IPS-18c (cell line): ENCODE data around the gene HMBS.
"Not testable (repeated sequence)": the region's sequence is repeated elsewhere in the genome, so short reads cannot be mapped to it uniquely, and the experiment has no call there.

Experiments used
- H3K4me3 ChIP-seq: 2 replicates; pipeline ENCODE4 v1.7.0; 2013; ENCODE audit warnings: low read depth, mild to moderate bottlenecking, low read length, moderate library complexity; ENCODE audit not compliant: insufficient read depth
- H3K9me3 ChIP-seq: one replicate; pipeline ENCODE4 v1.6.1; 2013; ENCODE audit warnings: mild to moderate bottlenecking, low read length, moderate library complexity; ENCODE audit not compliant: control insufficient read depth, insufficient read depth

Gene HMBS

DNA sequence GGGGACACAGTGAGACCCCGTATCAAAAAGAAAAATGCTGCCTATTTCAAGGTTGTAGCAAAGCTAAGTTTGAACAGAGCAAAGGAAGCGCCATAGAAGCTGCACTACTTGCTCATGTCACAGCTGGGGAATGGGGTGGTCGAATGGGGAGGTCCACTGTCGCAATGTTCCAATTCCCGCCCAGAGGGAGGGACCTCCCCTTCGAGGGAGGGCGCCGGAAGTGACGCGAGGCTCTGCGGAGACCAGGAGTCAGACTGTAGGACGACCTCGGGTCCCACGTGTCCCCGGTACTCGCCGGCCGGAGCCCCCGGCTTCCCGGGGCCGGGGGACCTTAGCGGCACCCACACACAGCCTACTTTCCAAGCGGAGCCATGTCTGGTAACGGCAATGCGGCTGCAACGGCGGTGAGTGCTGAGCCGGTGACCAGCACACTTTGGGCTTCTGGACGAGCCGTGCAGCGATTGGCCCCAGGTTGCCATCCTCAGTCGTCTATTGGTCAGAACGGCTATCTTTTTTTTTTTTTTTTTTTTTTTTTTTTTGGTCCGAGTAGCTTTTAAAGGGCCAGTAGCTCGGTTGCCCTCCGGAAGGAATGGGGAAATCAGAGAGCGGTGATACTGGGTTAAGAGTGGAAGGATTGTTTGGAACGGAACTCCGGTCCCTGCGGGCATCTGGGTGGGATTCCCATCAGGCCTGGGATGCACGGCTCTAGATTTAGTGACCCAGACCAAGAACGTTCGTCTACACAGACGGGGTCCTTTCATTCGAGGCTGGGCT lies at the start of gene HMBS:
Gene HMBS (plus strand): TSS at position 219 of the 774 bp plus-strand sequence. CDS start 153 bp downstream, at position 372.
- peak within 1 kb of the TSS; percentile 96 for H3K4me3 ChIP-seq
- no peaks in the 10 kb centered on the region for H3K9me3 ChIP-seq

DNA sequence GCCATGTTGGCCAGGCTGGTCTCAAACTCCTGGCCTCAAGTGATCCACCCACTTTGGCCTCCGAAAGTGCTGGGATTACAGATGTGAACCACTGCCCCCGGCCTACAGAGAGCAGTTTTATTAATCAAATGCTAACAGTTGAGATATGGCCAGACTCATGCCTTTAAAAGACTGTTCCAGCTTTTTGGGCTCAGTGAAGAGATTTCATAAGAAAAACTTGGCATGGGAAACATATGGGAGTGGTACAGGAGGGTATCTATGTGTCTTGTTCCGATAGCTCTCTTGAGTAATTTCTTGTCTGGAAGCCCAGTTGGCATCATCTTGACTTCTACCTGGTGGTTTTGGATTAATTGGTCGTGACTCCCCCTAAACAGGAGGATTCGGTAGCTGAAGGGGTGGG lies 45.8 kb upstream of the HMBS start:
- H3K4me3 ChIP-seq: no peak overlapping the region
- H3K9me3 ChIP-seq: peaks cover 2% of the 10 kb centered on the region

DNA sequence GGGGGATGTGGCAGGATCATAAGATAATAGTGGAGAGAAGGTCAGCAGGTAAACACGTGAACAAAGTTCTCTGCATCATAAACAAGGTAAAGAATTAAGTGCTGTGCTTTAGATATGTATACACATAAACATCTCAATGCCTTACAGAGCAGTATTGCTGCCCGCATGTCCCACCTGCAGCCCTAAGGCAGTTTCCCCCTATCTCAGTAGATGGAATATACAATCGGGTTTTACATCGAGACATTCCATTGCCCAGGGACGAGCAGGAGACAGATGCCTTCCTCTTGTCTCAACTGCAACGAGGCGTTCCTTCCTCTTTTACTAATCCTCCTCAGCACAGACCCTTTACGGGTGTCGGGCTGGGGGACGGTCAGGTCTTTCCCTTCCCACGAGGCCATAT lies 45.2 kb upstream of the HMBS start:
- not testable (repeated sequence) for H3K9me3 ChIP-seq, H3K4me3 ChIP-seq

DNA sequence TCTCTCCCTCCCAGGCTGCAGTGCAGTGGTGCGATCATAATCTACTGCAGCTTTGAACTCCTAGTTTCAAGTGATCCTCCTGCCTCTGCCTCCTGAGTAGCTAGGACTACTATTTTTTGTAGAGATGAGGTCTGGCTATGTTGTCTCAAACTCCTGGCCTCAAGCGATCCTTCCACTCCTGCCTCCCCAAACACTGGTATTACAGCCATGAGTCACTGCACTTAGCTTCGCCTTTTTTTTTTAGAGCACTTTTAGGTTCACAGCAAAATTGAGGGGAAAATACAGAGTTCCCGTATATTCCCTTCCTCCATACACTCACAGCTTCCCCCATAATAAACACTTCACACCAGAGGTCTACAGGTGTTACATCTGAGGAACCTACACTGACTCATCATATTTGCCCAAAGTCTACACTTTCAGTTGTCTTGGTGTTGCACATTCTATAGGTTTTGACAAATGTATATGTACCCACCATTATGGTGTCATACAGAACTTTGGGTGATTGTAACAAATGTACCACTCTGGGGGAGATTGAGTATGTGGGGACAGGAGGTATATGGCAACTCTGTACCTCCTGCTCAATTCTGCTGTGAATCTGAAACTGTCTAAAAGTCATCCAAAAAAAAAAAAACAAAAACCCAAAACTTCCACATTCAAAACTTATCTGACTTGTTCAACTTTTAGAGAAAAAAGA lies 42.7 kb upstream of the HMBS start:
- H3K9me3 ChIP-seq: peaks cover 2% of the 10 kb centered on the region
- H3K4me3 ChIP-seq: no peak overlapping the region

DNA sequence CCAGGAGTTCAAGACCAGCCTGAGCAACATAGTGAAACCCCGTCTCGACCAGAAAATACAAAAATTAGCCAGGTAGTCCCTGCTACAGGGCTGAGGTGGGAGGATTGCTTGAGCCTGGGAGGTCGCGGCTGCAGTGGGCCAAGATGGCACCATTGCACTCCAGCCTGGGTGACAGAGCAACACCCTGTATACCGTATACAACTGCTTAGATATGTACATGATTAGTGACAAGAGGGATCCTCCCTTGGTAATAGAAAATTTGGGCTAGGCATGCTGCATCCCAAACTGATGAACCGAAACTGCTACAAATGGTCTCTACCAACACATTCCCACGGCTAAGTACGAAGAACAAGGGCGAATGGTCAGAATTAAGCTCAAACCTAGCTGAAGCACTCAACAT lies 41.8 kb upstream of the HMBS start:
- H3K9me3 ChIP-seq: peaks cover 2% of the 10 kb centered on the region
- H3K4me3 ChIP-seq: no peak overlapping the region

DNA sequence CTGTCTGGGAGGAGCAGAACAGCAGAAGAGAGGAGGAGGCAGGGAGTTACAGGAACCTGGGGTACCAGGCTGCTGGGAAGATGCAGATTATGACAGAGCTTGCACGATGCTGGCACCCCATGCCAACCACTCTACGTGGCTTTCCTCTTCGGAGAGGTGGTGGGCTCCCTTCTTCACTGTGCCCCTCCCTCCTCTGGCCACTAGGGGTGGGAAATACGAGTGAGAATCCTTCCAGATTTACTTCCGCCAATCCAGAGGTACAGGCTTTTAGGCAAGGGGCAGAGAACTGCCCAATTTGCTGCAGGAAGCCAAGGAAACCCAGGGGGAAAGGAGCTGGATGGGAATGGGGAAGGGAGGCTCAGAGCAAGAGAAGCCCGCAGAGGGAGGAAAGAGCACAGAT lies 40.0 kb upstream of the HMBS start:
- Histone ChIP-seq H3K4me3 (no peak overlapping the region), H3K9me3 (peaks cover 4% of the 10 kb centered on the region)

DNA sequence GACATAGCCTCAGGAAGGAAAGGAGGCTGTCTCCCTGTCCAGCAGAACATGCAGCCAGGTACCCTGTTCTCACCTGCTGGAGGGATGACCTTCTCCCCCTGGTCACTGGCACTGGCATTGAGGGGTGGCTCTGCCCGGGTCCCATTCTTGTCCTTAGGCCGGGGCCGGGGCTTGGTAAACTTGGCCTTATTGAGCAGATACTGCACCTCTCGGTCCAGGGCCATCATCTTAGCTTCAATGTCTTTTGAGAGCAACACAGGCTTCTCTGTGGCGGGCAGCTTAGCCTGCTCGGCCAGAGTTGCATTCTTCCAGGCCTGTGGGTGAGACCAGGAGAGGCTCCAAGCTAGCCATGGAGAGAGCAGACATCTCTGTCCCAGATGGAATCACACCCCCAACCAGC lies 38.2 kb upstream of the HMBS start:
- Histone ChIP-seq H3K9me3 (peaks cover 4% of the 10 kb centered on the region), H3K4me3 (no peak overlapping the region)

DNA sequence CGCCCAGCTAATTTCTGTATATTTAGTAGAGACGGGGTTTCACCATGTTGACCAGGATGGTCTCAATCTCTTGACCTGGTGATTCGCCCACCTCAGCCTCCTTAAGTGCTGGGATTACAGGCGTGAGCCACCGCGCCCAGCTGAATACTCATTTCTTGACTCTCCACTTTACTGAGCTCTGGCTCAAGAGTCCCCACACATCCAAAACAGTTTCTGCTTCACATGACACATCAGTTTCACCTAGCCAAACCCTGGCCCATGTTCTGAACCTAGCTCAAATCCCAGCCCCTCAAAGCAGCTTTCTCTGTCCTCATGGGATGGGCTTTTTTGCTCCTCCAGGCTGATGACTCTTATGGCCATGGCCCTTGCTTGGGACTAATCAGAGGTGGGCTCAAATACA lies 37.5 kb upstream of the HMBS start:
- H3K4me3 ChIP-seq: no peak overlapping the region
- peaks cover 4% of the 10 kb centered on the region for H3K9me3 ChIP-seq

DNA sequence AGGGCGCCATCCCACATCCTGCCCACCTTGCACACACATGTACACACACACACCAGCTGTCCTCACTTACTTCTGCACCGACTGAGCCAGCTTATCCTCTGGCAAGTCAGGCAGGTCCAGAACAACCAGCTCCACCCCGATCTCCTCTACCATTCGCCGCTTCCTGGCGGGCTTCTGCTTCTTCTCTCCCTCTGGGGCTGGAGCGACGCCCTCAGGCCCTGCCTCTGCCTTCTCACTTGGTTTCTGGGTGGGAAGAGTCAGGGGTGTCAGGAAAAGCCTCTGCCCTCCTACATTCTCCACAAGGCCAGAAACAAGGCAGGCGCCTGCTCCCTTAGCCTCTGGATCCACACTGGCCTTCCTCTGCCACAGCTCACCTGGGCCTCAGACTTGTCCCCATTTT lies 36.0 kb upstream of the HMBS start:
- peaks cover 6% of the 10 kb centered on the region for H3K9me3 ChIP-seq
- H3K4me3 ChIP-seq: no peak overlapping the region

DNA sequence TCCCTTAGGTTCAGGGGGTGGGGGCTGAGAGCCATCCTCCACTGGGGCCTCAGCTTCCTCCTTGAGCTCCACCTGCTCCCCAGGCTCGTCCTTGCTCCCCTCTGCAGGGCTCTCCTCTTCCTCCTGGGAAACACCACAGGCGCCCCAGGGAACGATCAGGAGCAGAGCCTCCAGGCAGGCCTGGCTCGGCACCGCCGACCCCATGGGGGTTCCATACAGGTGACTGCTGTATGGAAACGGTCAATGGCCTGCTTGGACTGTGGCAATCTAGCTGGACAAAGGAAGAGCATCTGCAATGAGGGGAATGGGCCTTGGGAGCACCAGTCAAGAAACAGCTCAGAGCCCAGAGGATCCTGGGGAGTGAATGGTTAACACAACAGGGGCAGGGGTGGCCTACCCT lies 35.6 kb upstream of the HMBS start:
- Histone ChIP-seq H3K9me3 (peaks cover 4% of the 10 kb centered on the region), H3K4me3 (no peak overlapping the region)

DNA sequence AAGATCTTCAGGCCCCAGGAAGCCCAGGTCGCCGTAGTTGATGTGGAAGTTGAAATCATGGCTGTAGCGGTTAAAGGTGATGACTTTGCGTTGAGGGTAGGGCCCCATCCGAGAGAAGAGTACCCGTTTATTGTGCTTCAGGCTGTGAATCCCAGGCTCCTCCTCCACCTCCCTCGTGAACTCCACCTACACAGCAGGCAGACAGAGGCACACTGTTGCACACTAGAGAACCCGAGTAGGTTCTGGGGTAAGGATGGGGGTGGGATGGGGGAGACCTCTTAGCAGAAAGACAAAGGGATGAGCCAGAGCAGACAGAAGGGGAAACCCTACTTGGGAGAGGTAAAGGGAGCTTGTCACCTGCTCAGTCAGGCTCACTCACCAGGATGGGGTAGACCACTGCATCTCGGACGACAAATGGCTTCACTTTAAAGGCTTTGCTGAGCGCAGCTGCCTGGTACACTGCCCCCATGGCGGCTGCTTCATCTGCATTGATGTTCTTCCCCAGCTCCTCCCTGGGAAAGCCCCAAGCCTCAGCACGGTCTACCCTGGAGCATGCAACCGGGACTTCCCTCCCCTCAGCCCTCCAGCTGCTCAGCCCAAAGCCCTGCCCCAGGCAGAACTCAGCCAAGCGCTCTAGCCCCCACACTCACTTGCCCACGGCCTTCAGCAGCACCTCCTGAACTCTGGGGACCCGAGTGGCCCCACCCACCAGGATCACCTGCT lies 33.1 kb upstream of the HMBS start:
- Histone ChIP-seq H3K9me3 (peaks cover 4% of the 10 kb centered on the region), H3K4me3 (no peak overlapping the region)

DNA sequence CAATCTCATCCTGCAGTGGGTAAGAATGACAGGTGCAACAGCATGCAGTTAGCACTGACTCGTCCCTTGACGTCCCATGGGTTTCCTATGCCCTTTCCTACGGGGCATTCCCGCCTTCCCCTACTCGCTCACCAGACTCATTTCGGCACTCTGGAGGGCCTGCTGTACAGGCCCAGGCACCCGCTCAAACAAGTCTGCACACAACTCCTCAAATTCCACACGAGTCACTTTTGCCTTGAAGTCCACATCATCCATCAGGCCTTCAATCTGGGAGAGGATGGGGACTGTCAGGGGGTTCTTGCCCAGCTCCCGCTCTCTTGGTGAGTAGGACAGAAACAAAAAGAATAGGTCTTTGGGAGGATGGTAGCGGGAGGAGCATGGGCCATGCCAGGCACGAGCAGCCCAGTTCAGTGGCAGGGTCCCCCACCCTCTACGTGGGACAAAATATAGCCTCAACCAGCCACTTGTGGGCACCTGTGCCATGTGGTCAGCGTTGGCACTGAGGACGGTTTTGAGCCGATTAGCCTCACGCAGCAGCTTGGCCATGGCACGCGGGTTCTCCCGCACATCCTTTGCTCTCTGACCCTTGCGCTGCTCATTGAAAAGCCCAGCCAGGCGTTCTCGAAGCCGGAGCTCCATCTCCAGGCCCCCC lies 32.4 kb upstream of the HMBS start:
- Histone ChIP-seq H3K4me3 (no peak overlapping the region), H3K9me3 (peaks cover 4% of the 10 kb centered on the region)

DNA sequence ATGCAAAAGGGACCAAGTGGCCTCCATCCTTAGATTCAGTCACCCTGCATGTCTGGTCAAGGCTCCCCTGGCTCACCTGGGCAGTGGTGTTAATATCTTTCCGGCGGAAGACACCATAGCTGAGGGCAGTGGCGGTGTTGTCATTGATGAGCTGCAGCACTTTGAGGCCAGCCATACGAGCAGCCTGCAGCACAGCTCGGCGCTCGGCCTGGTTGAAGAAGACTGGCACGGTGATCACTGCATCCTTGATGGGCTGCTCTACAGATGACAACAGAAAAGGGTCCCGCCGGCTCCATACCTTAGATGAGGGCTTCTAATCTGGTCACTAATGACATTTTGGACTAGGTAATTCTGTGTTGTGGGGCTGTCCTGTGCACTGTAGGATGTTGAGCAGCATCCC lies 30.3 kb upstream of the HMBS start:
- H3K4me3 ChIP-seq: no peak overlapping the region
- H3K9me3 ChIP-seq: peaks cover 2% of the 10 kb centered on the region

DNA sequence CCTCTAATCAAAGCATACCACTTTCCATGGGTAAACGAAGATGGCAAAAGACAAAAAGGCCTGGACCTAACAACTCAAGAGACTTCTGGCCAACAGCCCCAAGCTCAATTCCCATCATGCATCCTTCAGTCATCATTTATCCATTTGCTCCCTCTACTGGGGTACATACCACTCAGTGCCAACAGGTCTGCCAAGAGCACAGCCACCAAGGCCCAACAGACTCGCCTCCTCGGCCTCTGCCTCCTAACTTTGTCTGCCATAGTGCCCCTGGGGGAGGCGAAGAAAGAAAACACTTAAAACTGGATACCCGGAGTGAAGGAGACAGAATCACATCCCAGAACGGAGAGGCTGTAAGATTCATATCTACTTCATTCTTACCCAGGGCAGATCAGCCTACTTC lies 28.8 kb upstream of the HMBS start:
- Histone ChIP-seq H3K4me3 (peak overlapping the region; percentile 91), H3K9me3 (peaks cover 2% of the 10 kb centered on the region)

DNA sequence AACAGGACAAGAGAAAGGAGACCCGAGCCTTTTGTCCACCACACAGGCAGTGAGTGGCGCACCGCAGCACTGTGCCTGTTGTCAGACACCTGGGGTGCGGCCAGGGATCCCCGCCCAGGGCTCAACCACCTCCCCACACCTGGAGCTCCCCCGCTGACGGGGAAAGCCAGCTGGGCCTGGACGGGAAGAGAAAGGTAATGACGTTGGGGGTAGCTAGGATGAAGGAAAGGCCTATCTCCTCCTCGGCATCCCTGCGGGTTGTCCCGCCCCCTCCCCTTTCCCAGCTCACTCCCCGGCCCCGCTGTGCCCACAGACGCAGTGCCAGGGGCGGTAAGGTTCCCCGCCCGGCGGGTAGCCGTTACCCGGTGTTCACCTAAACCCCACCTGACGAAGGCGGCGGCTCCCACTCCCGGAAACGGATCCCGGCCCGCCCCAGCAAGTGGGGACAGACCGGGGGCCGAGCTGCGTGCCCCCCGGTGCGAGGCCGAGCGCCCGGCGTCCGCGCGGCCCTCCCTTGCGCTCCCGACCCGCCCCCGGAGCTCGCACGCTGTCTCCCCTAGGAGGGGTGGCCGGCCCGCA lies 28.2 kb upstream of the HMBS start:
- peaks cover 2% of the 10 kb centered on the region for H3K9me3 ChIP-seq
- H3K4me3 ChIP-seq: peak overlapping the region; percentile 91

DNA sequence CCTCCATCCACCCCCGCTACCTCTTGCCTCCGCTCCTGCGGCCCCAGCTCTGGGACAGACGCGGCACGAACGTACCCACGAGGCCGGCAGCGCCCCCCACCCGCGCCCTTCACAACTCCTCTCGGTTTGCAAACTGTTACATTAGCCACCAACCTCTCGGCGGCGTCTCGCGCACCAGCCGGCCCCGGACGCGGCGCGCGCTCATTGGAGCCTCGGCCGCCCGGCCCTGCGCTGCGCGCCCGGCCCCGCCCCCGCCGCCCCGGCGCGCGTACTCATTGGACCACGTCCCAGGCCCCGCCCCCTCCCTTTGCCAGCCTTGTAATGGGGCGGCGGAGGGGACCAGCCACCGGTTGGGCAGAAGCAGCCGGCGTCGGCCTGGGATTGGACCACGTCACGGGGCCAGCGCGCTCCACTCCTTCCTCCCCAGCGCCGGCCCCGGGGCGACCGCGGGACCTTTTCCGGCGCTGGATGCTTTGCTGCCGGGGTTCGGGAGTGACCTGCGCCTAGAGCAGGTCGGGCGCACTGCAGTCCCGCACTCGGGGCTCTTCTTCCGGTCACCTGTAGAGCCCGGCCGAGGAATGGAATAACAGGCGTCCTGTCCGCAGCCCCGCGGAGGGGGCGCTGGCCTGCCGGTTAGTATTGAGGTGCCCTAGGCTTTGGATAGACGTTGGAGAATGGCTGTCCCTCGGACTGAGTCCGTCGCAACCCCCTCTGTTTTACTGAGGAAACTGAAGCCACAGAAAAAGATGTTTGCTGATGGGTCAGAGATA lies 27.5 kb upstream of the HMBS start, which contains the start of gene HYOU1:
Gene HYOU1 (minus strand): TSS at position 206 of the 770 bp plus-strand sequence. CDS start 1,045 bp downstream, outside the sequence.
- Histone ChIP-seq H3K4me3 (peak within 1 kb of the TSS; percentile 91), H3K9me3 (peaks cover 2% of the 10 kb centered on the region)
